Suprapubic skin (tissue), 4 donors: ENCODE results near the gene PDYN. TPM values are rescaled to one million over a fixed set of nuclear protein-coding genes. Genes with fewer than 3 reads are reported as not detected.

ENCODE experiments used
- DNase-seq, 2 donors: peaks; one replicate each; pipeline ENCODE4 v3.0.0-alpha.2; 2019; ENCODE audit warnings: low spot score in 2 of 2
- H3K27ac ChIP-seq: fragments of 200-600 bp; sonication (generic); one replicate; pipeline ENCODE4 v1.5.1; 2019
- H3K27me3 ChIP-seq: fragments of 200-600 bp; sonication (generic); one replicate; pipeline ENCODE4 v1.5.1; 2019
- H3K36me3 ChIP-seq: fragments of 200-600 bp; sonication (generic); one replicate; pipeline ENCODE4 v1.5.1; 2019
- H3K4me1 ChIP-seq: fragments of 200-600 bp; sonication (generic); one replicate; pipeline ENCODE4 v1.5.1; 2019
- H3K4me3 ChIP-seq: fragments of 200-600 bp; sonication (generic); one replicate; pipeline ENCODE4 v1.5.1; 2019; ENCODE audit warnings: mild to moderate bottlenecking
- H3K9me3 ChIP-seq: fragments of 200-600 bp; sonication (generic); one replicate; pipeline ENCODE4 v1.5.1; 2019
- EP300 ChIP-seq: sonication (generic); formaldehyde crosslinking; IDR thresholded peaks from one replicate; pipeline ENCODE4 v1.6.1; 2017; ENCODE audit warnings: antibody characterized with exemption
- POLR2A ChIP-seq, 2 donors: fragments of 450-650 bp; IDR thresholded peaks; one replicate each; pipeline ENCODE4 v1.6.1; 2017; ENCODE audit warnings: antibody characterized with exemption in 2 of 2, mild to moderate bottlenecking in 2 of 2, moderate library complexity in 2 of 2
- POLR2AphosphoS5 ChIP-seq, 3 donors: sonication (generic); formaldehyde crosslinking; IDR thresholded peaks; one replicate each; pipeline ENCODE4 v1.6.1; 2017; ENCODE audit warnings: antibody characterized with exemption in 3 of 3
- WGBS: methylation state at CpG from one replicate; pipeline ENCODE4 v1.1.5; 2018; 5-methylcytosine and 5-hydroxymethylcytosine counted together
- total RNA-seq, 4 donors: library from RNA; depleted of rRNA; stranded (reverse); fragments of >200 nt; gene quantifications; one replicate each; pipeline ENCODE4 v1.1.0, GENCODE V29; 2016
- TF ChIP-seq, protein P1 (sequence below), 2 donors: fragments of 200-600 bp in 1 of 2; fragments of 450-650 bp in 1 of 2; sonication (generic) in 1 of 2; IDR thresholded peaks; one replicate each; pipeline ENCODE4 v1.5.1; 2016 to 2019; ENCODE audit warnings: antibody characterized with exemption in 2 of 2, mild to moderate bottlenecking in 1 of 2, moderate library complexity in 1 of 2

PDYN gene
- total RNA-seq, 4 donors from 2014 or later, result not detected

DNA sequence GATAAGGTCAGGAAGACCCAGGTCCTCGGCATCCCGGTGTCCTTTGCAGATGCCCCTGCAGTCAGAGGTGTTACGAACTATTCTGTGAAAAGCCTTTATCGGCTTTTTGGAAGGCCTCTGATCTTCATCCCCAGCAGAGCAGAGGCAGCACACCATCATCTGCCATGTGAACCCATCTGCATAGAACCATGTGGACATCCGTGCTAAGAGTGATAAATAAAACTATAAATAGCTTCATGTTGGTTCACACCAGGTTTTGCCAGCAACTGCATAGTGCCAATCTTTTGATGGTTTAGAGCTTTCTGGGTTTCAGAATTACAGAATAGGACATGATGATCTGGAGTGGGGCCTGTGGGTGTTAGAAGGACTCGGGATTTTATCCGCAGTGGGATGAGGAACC lies 65.1 kb downstream of the PDYN start:
- Histone ChIP-seq H3K4me1 (peaks cover 18% of the 10 kb centered on the region), H3K9me3 (no peaks in the 10 kb centered on the region), H3K36me3 (peaks cover 32% of the 10 kb centered on the region), H3K4me3 (no peak overlapping the region), H3K27me3 (no peaks in the 10 kb centered on the region), H3K27ac (no peak overlapping the region)
- no peak for DNase-seq
- TF ChIP-seq, protein P1, sequence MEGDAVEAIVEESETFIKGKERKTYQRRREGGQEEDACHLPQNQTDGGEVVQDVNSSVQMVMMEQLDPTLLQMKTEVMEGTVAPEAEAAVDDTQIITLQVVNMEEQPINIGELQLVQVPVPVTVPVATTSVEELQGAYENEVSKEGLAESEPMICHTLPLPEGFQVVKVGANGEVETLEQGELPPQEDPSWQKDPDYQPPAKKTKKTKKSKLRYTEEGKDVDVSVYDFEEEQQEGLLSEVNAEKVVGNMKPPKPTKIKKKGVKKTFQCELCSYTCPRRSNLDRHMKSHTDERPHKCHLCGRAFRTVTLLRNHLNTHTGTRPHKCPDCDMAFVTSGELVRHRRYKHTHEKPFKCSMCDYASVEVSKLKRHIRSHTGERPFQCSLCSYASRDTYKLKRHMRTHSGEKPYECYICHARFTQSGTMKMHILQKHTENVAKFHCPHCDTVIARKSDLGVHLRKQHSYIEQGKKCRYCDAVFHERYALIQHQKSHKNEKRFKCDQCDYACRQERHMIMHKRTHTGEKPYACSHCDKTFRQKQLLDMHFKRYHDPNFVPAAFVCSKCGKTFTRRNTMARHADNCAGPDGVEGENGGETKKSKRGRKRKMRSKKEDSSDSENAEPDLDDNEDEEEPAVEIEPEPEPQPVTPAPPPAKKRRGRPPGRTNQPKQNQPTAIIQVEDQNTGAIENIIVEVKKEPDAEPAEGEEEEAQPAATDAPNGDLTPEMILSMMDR (IDR thresholded peaks at IDR 0.05), result no peak
- TF ChIP-seq POLR2AphosphoS5 (IDR thresholded peaks at IDR 0.05) (no peak), POLR2A (IDR thresholded peaks at IDR 0.05) (no peak), EP300 (no peak)
- 84% methylated on average over 7 of the region's 7 CpGs for WGBS

Other genes starting within 250 kb of the PDYN start
- 10 to 100 TPM; 30.3 to 53.3 (median 47.3) TPM for gene SIRPA, start 98.7 kb downstream of the PDYN start, total RNA-seq
- gene STK35, start 107.8 kb upstream of the PDYN start, total RNA-seq, result 10 to 100 TPM; 23.2 to 33.6 (median 25.2) TPM